GM21737 (cell line): ENCODE data around the gene PGPEP1.

Source experiments
- ATAC-seq: cut with Tn5 transposase; IDR thresholded peaks from one replicate; pipeline ENCODE4 v1.9.1; 2021; ENCODE audit warnings: mild to moderate bottlenecking, moderate library complexity; ENCODE audit not compliant: unreplicated experiment

PGPEP1 gene

GRCh38 chr19:18417250-18418028 is 77.0 kb downstream of the PGPEP1 start:
- no peak for ATAC-seq

DNA sequence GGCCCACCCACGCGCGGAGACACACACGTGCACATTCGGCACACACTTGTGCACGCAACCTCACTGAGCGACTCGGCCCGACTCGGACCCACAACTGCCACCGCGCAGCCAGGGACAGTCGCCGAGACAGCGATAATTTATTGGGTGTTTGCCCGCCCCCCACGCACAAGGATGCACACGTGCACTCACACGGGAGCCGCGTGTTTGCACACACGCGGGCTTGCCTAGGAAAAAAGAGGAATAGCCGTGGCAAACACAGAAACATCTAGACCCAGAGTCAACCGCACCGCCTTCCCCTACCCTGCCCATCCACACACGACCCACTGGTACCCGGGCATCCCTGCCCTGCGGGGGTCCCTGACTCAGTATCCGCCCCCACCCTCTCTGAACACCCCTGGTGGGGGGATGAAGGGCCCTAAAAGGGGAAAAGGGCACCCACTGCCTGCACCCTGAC is 77.7 kb downstream of the PGPEP1 start:
- no peak for ATAC-seq

- ATAC-seq, result no peak
Observed at GRCh38 chr19:18418483-18419194, 78.2 kb downstream of the PGPEP1 start.

- ATAC-seq, result peak; percentile 31
Observed at GRCh38 chr19:18419195-18419698, 78.8 kb downstream of the PGPEP1 start, which contains the start of gene SSBP4. Gene SSBP4, plus strand, starts transcription at chr19:18419398. Its CDS starts 251 bp downstream, at chr19:18419649.
